Measurements from ENCODE around the gene WBP2. TPM values are rescaled to one million over a fixed set of nuclear protein-coding genes. Genes with fewer than 3 reads are reported as not detected.
A peak's percentile ranks its signal among the peaks of the same experiment; 100 is the strongest.

Gene WBP2
- total and polyA plus RNA-seq, 9 of the 15 experiments (the other 6 are each of a cell fraction or from before 2014, with no cell fraction given), result 2.2 to 74.3 (median 20.0) TPM

DNA sequence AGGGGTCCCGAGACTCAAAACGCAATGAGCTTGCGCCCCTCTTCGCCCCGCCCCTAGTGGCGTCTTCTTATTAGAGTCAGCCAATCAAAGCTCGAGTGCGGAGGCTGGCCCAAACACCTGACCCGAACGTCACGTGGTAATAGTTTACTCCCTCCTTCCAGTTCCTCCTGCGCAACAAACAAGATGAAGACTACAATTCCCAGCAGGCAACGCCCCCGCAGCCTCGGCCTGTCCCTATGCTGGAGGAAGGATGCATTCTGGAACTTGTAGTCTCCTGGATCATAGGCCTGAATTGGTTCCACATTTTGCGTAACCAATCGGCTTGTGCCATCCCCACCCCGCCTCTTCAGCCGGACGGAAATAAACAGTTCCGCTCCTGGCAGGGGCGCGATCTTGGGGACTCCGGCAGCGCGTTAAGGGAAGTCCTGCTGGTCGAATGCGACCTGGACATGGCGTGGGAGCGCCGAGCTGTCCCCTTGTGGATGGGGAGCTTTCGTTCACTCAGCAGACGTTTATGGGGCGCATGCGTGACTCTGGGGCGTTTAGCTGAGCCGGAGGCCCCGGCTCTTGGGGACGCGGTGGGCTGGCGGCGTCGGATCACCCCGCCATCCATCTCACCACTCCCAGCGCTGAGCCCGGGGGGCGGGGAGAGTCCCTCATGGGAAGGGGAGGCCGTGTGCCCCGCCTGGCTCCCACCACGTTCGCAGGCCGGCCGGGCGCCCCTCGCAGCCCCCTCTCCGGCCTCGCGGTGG is at the start of gene WBP2 (continued):
- TF ChIP-seq, protein P1, sequence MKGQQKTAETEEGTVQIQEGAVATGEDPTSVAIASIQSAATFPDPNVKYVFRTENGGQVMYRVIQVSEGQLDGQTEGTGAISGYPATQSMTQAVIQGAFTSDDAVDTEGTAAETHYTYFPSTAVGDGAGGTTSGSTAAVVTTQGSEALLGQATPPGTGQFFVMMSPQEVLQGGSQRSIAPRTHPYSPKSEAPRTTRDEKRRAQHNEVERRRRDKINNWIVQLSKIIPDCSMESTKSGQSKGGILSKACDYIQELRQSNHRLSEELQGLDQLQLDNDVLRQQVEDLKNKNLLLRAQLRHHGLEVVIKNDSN (CRISPR knock-in tag; IDR thresholded peaks at IDR 0.05), result peak; percentile 98
- peak; percentile 68; the same call in 1 of the 2 replicates for TF ChIP-seq NFRKB (IDR thresholded peaks at IDR 0.05; ENCODE audit: low read depth)
- peak; percentile 76 for TF ChIP-seq VEZF1 (CRISPR knock-in tag; IDR thresholded peaks at IDR 0.05)
- TF ChIP-seq SNIP1 (IDR thresholded peaks at IDR 0.05; ENCODE audit: low read depth), result no peak
- no peak for TF ChIP-seq PPARD (CRISPR knock-in tag; IDR thresholded peaks at IDR 0.05)
- TF ChIP-seq ESRRA (IDR thresholded peaks at IDR 0.05; ENCODE audit: borderline replicate concordance, low read depth), result peak; percentile 52; the same call in 1 of the 2 replicates
- TF ChIP-seq, protein P2, sequence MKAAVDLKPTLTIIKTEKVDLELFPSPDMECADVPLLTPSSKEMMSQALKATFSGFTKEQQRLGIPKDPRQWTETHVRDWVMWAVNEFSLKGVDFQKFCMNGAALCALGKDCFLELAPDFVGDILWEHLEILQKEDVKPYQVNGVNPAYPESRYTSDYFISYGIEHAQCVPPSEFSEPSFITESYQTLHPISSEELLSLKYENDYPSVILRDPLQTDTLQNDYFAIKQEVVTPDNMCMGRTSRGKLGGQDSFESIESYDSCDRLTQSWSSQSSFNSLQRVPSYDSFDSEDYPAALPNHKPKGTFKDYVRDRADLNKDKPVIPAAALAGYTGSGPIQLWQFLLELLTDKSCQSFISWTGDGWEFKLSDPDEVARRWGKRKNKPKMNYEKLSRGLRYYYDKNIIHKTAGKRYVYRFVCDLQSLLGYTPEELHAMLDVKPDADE (conservative IDR thresholded peaks at IDR 0.05; ENCODE audit: control insufficient read depth, low read depth, low read length), result peak; percentile 96; the same call in 1 of the 2 replicates
- TF ChIP-seq SPI1 (IDR thresholded peaks at IDR 0.05; ENCODE audit: borderline replicate concordance, low read depth, low read length), result peak; percentile 64
- peak; percentile 93 for TF ChIP-seq POLR2H (tag; IDR thresholded peaks at IDR 0.05; ENCODE audit: low read depth)
- TF ChIP-seq HDAC1 (IDR thresholded peaks at IDR 0.05), result peak in 1 of 2 experiments; percentile 85; a peak in 2 of 4 replicates
- TF ChIP-seq SMAD2 (IDR thresholded peaks at IDR 0.05; ENCODE audit: low read depth, low read length), result peak; percentile 29; the same call in 1 of the 2 replicates
- TF ChIP-seq MAFK (IDR thresholded peaks at IDR 0.05; ENCODE audit: low read length), result peak; percentile 35; the same call in 1 of the 2 replicates
- no peak for TF ChIP-seq ZNF586 (CRISPR knock-in tag; conservative IDR thresholded peaks at IDR 0.05)
- TF ChIP-seq CC2D1A (IDR thresholded peaks at IDR 0.05), result 0 out of 2 replicates have a peak, but pooled peaks have one; percentile 49
- TF ChIP-seq ZNF436 (CRISPR knock-in tag; IDR thresholded peaks at IDR 0.05), result no peak
- peak; percentile 91 for TF ChIP-seq POLR2AphosphoS5 (IDR thresholded peaks at IDR 0.05; ENCODE audit: control insufficient read depth, insufficient read depth, low read depth, low read length)
- no peak for TF ChIP-seq SP2 (IDR thresholded peaks at IDR 0.05; ENCODE audit: extremely low read depth, low read depth, low read length, poor library complexity, severe bottlenecking)
- no peak for TF ChIP-seq PTBP1 (IDR thresholded peaks at IDR 0.05; ENCODE audit: low read depth, low read length)
- peak in 1 of 2 experiments; percentile 42; a peak in 2 of 4 replicates for TF ChIP-seq TEAD1 (CRISPR knock-in tag; IDR thresholded peaks at IDR 0.05)
- no peak; the same call in 1 of the 2 replicates for TF ChIP-seq MEF2D (tag; conservative IDR thresholded peaks at IDR 0.05; ENCODE audit: low read depth)
- peak; percentile 58; the same call in 1 of the 2 replicates for TF ChIP-seq JUN (IDR thresholded peaks at IDR 0.05; ENCODE audit: borderline replicate concordance, low read depth, low read length)
- TF ChIP-seq JUN (CRISPR knock-in tag; IDR thresholded peaks at IDR 0.05; ENCODE audit: borderline replicate concordance), result peak; percentile 95
- TF ChIP-seq ATF1 (CRISPR knock-in tag; IDR thresholded peaks at IDR 0.05), result no peak
- peak; percentile 87 for TF ChIP-seq ATF1 (tag; IDR thresholded peaks at IDR 0.05)
- TF ChIP-seq POLR2A (conservative IDR thresholded peaks at IDR 0.05), result peak; percentile 98

Measured in K562 (cell line).